HCT116 (cell line): ENCODE measurements around the gene PDE1C.

ENCODE experiments used
- CEBPB ChIP-seq: IDR thresholded peaks from 2 replicates; pipeline ENCODE4 v1.6.1; 2012; ENCODE audit warnings: low read depth
- EZH2 ChIP-seq: fragments of 200-600 bp; sonication (generic); IDR thresholded peaks from 2 replicates; pipeline ENCODE4 v1.6.1; 2017; ENCODE audit warnings: antibody characterized with exemption, mixed run types
- JUND ChIP-seq: IDR thresholded peaks from 2 replicates; pipeline ENCODE4 v1.6.1; 2012
- POLR2A ChIP-seq: IDR thresholded peaks from 2 replicates; pipeline ENCODE4 v1.7.0; 2011; ENCODE audit warnings: borderline replicate concordance; ENCODE audit not compliant: insufficient read depth, insufficient read length; ENCODE audit errors: extremely low read depth
- TCF7L2 ChIP-seq: IDR thresholded peaks from 2 replicates; pipeline ENCODE4 v1.7.0; 2011; ENCODE audit warnings: borderline replicate concordance, inconsistent platforms; ENCODE audit not compliant: insufficient read depth, insufficient read length; ENCODE audit errors: extremely low read depth
- YY1 ChIP-seq: IDR thresholded peaks from 2 replicates; pipeline ENCODE4 v1.6.1; 2011; ENCODE audit warnings: low read length, low read depth, moderate library complexity, mild to moderate bottlenecking; ENCODE audit not compliant: insufficient replicate concordance; ENCODE audit errors: extremely low read depth
- ZFX ChIP-seq: fragments of 450-650 bp; IDR thresholded peaks from 2 replicates; pipeline ENCODE4 v1.6.1; 2017
- TF ChIP-seq, protein P1 (sequence below): IDR thresholded peaks from 2 replicates; pipeline ENCODE4 v1.6.1; 2012
- TF ChIP-seq, protein P2 (sequence below), 3 experiments: fragments of 200-600 bp in 1 of 3; sonication (generic) in 1 of 3; IDR thresholded peaks in 2 of 3; conservative IDR thresholded peaks in 1 of 3; 2 replicates each; pipeline ENCODE4 v1.5.1; 2012 to 2017; ENCODE audit warnings: low read depth in 2 of 3, low read length in 2 of 3, antibody characterized with exemption in 1 of 3, borderline replicate concordance in 1 of 3, control low read depth in 1 of 3, mild to moderate bottlenecking in 1 of 3, mixed read lengths in 1 of 3, mixed run types in 1 of 3, moderate library complexity in 1 of 3; ENCODE audit not compliant: insufficient read depth in 1 of 3

- TF ChIP-seq EZH2 (no peak), ZFX (no peak), YY1 (no peak), TCF7L2 (no peak), CEBPB (no peak), POLR2A (no peak), JUND (no peak)
- TF ChIP-seq, protein P1, sequence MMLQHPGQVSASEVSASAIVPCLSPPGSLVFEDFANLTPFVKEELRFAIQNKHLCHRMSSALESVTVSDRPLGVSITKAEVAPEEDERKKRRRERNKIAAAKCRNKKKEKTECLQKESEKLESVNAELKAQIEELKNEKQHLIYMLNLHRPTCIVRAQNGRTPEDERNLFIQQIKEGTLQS: no peak
- TF ChIP-seq, protein P2, sequence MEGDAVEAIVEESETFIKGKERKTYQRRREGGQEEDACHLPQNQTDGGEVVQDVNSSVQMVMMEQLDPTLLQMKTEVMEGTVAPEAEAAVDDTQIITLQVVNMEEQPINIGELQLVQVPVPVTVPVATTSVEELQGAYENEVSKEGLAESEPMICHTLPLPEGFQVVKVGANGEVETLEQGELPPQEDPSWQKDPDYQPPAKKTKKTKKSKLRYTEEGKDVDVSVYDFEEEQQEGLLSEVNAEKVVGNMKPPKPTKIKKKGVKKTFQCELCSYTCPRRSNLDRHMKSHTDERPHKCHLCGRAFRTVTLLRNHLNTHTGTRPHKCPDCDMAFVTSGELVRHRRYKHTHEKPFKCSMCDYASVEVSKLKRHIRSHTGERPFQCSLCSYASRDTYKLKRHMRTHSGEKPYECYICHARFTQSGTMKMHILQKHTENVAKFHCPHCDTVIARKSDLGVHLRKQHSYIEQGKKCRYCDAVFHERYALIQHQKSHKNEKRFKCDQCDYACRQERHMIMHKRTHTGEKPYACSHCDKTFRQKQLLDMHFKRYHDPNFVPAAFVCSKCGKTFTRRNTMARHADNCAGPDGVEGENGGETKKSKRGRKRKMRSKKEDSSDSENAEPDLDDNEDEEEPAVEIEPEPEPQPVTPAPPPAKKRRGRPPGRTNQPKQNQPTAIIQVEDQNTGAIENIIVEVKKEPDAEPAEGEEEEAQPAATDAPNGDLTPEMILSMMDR (IDR thresholded peaks at IDR 0.05 in 2 of 3, conservative IDR thresholded peaks at IDR 0.05 in 1 of 3; ENCODE audit: borderline replicate concordance in 1 of 3, insufficient read depth in 1 of 3, low read depth in 2 of 3, low read length in 2 of 3): no peak
Observed at GRCh38 chr7:32108651-32109050, 38.4 kb upstream of the PDE1C start.
